Liver (tissue), 3 donors: ENCODE measurements around the gene ZPBP2.

Experiments
- GABPA ChIP-seq, 2 donors: IDR thresholded peaks in 1 of 2; conservative IDR thresholded peaks in 1 of 2; 2 replicates each; pipeline ENCODE4 v1.6.1; 2016; ENCODE audit warnings: antibody characterized with exemption in 2 of 2, mild to moderate bottlenecking in 1 of 2, moderate library complexity in 1 of 2
- HNF4A ChIP-seq, 2 donors: conservative IDR thresholded peaks; 2 replicates each; pipeline ENCODE4 v1.6.1; 2016; ENCODE audit warnings: antibody characterized with exemption in 2 of 2, mild to moderate bottlenecking in 2 of 2
- HNF4G ChIP-seq: IDR thresholded peaks from 2 replicates; pipeline ENCODE4 v1.6.1; 2016; ENCODE audit warnings: antibody characterized with exemption
- JUND ChIP-seq, 2 donors: IDR thresholded peaks; 2 replicates each; pipeline ENCODE4 v1.6.1; 2016; ENCODE audit warnings: antibody characterized with exemption in 2 of 2
- MAX ChIP-seq: IDR thresholded peaks from 2 replicates; pipeline ENCODE4 v1.6.1; 2016; ENCODE audit warnings: antibody characterized with exemption
- RXRA ChIP-seq, 2 donors: IDR thresholded peaks; 2 replicates each; pipeline ENCODE4 v1.6.1; 2017 to 2018; ENCODE audit warnings: antibody characterized with exemption in 2 of 2, mild to moderate bottlenecking in 1 of 2
- TAF1 ChIP-seq: conservative IDR thresholded peaks from 2 replicates; pipeline ENCODE4 v1.6.1; 2016; ENCODE audit warnings: antibody characterized with exemption, mild to moderate bottlenecking
- YY1 ChIP-seq: IDR thresholded peaks from 2 replicates; pipeline ENCODE4 v1.6.1; 2016; ENCODE audit warnings: antibody characterized with exemption, mild to moderate bottlenecking
- TF ChIP-seq, protein P1 (sequence below): fragments of 150-350 bp; IDR thresholded peaks from 2 replicates; pipeline ENCODE4 v1.5.1; 2017; ENCODE audit warnings: improper control_type of control experiment, low read depth, low read length; ENCODE audit not compliant: missing input control
- TF ChIP-seq, protein P2 (sequence below): IDR thresholded peaks from 2 replicates; pipeline ENCODE4 v1.6.1; 2016; ENCODE audit warnings: antibody characterized with exemption, mild to moderate bottlenecking
- TF ChIP-seq, protein P3 (sequence below): IDR thresholded peaks from 2 replicates; pipeline ENCODE4 v1.6.1; 2016; ENCODE audit warnings: antibody characterized with exemption
- TF ChIP-seq, protein P4 (sequence below): IDR thresholded peaks from 2 replicates; pipeline ENCODE4 v1.6.1; 2016; ENCODE audit warnings: antibody characterized with exemption
- donor health status: healthy.
- donor health status: healthy.

- TF ChIP-seq, protein P1, sequence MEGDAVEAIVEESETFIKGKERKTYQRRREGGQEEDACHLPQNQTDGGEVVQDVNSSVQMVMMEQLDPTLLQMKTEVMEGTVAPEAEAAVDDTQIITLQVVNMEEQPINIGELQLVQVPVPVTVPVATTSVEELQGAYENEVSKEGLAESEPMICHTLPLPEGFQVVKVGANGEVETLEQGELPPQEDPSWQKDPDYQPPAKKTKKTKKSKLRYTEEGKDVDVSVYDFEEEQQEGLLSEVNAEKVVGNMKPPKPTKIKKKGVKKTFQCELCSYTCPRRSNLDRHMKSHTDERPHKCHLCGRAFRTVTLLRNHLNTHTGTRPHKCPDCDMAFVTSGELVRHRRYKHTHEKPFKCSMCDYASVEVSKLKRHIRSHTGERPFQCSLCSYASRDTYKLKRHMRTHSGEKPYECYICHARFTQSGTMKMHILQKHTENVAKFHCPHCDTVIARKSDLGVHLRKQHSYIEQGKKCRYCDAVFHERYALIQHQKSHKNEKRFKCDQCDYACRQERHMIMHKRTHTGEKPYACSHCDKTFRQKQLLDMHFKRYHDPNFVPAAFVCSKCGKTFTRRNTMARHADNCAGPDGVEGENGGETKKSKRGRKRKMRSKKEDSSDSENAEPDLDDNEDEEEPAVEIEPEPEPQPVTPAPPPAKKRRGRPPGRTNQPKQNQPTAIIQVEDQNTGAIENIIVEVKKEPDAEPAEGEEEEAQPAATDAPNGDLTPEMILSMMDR, result no peak
- no peak for TF ChIP-seq JUND (IDR thresholded peaks at IDR 0.05)
- no peak for TF ChIP-seq MAX
- no peak for TF ChIP-seq HNF4G
- no peak for TF ChIP-seq YY1
- TF ChIP-seq, protein P2, sequence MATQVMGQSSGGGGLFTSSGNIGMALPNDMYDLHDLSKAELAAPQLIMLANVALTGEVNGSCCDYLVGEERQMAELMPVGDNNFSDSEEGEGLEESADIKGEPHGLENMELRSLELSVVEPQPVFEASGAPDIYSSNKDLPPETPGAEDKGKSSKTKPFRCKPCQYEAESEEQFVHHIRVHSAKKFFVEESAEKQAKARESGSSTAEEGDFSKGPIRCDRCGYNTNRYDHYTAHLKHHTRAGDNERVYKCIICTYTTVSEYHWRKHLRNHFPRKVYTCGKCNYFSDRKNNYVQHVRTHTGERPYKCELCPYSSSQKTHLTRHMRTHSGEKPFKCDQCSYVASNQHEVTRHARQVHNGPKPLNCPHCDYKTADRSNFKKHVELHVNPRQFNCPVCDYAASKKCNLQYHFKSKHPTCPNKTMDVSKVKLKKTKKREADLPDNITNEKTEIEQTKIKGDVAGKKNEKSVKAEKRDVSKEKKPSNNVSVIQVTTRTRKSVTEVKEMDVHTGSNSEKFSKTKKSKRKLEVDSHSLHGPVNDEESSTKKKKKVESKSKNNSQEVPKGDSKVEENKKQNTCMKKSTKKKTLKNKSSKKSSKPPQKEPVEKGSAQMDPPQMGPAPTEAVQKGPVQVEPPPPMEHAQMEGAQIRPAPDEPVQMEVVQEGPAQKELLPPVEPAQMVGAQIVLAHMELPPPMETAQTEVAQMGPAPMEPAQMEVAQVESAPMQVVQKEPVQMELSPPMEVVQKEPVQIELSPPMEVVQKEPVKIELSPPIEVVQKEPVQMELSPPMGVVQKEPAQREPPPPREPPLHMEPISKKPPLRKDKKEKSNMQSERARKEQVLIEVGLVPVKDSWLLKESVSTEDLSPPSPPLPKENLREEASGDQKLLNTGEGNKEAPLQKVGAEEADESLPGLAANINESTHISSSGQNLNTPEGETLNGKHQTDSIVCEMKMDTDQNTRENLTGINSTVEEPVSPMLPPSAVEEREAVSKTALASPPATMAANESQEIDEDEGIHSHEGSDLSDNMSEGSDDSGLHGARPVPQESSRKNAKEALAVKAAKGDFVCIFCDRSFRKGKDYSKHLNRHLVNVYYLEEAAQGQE, result no peak
- TF ChIP-seq, protein P3, sequence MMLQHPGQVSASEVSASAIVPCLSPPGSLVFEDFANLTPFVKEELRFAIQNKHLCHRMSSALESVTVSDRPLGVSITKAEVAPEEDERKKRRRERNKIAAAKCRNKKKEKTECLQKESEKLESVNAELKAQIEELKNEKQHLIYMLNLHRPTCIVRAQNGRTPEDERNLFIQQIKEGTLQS, result no peak
- TF ChIP-seq TAF1, result no peak
- no peak for TF ChIP-seq RXRA (IDR thresholded peaks at IDR 0.05)
- TF ChIP-seq, protein P4, sequence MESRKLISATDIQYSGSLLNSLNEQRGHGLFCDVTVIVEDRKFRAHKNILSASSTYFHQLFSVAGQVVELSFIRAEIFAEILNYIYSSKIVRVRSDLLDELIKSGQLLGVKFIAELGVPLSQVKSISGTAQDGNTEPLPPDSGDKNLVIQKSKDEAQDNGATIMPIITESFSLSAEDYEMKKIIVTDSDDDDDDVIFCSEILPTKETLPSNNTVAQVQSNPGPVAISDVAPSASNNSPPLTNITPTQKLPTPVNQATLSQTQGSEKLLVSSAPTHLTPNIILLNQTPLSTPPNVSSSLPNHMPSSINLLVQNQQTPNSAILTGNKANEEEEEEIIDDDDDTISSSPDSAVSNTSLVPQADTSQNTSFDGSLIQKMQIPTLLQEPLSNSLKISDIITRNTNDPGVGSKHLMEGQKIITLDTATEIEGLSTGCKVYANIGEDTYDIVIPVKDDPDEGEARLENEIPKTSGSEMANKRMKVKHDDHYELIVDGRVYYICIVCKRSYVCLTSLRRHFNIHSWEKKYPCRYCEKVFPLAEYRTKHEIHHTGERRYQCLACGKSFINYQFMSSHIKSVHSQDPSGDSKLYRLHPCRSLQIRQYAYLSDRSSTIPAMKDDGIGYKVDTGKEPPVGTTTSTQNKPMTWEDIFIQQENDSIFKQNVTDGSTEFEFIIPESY, result no peak
- no peak for TF ChIP-seq GABPA (IDR thresholded peaks at IDR 0.05 in 1 of 2, conservative IDR thresholded peaks at IDR 0.05 in 1 of 2)
- TF ChIP-seq HNF4A (conservative IDR thresholded peaks at IDR 0.05), result no peak
Measured at GRCh38 chr17:39871801-39872200, 3.8 kb downstream of the ZPBP2 start.
